ENCODE measurements around the gene KCP.

Gene KCP

DNA sequence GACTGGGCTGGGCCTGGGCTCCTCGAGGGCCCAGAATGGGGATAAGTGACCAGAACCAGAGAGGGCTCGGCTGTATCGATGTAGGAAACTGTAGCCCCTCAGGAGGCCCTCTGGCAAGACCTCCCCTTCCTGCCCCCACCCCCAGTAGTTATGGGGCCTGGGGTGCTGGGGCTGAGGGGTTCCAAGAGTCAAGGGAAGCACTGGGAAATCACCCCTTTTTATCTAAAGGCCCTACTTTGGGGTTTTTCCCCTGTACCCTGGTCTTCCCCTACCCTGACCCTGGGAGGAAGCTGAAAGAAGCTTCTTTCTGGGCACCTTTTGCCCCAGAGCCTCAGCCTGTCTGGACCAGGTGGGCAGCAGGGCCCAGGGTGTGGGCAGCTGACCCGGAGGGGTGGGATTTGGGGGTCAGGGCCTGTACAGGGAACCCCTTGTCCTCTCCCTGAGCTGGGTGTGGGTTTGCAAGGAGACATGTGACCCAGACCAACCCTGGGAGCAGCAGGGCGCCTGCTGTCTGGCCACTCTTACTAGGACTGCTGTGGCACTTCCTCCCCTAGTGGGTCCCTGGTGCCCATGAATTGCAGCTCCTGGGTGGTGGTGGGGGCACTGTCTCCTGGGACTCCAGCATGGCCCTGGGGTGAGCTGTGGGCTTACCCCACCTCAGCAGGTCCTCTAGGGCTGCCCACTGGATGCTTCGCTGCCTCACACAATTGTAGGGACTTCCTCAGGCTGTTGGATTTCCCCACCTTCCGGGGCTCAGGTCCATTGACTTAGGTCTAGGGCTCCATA, 28.8 kb upstream of the KCP start:
- DNase-seq: peak; percentile 63 to 80

DNA sequence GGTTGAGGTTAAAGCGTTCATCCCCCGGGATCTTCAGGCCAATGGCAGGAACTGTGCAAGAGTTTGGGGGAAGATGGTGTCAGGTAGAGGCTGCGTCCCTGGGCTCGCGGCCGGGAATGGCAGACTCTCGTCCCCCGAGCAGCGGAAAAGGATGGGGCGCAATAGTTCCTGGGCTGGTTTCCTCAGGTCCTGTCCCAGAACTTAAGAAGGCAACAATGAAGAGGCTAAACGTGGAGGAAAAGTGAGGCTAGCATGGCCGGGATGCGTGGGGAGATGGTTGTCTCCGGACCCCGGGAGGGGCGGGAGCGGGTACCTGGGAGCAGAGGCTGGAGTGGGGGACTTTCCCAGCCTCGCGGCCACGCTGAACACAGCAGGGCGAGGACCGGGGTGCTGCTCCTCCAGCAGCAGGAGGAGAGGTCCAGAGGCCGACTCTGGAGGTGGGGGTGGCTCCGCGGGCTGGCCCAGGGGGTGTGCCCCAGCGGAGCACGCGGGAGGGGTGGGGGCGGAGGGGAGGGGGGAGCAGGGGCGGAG, 28.1 kb upstream of the KCP start:
- peak; percentile 63 to 88 for DNase-seq

DNA sequence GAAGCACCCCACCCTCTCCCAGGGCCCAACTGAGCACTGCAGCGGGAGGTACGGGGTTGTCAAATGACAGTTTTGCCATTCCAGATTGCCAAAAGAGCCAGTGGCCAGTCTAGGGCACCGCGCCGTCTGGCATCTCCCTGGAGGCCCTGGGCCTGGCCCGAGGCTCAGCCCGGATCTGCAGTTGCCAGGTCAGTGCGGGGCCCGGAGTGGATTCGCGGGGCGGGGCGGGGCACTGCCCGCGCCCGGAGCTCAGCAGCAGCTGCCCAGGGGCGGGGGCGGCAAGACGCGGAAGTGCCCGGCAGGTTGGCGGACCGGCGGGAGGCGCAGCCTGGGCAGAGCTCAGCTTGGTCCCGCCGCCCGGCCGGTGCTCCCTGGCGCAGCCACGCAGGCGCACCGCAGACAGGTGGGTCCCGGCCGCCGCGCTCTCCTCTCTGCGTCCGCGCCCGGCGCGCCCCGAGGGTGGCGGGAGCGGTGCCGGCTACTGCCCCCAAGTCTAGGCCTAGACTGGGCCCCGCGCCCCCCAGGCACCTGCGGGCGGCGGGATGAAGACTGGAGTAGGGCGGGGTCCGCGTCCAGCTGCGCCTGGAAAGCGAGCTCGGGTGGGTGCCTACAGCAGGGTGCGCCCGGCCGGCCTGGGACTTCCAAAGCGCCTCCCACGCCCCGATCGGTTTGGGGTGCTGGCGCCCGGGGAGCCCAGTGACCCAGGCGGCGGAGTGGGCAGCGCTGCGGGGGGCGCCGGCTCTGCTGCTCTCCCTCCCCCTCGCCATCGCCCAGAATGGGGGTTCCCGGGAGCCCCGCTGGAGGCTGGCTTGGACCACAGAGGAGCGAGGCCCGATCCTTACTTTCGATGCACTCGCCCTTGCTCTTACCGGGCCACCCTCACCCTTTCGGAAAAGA, 27.4 kb upstream of the KCP start, which contains the start of gene IRF5:
IRF5 (plus strand) TSS at position 281 of the 897 bp plus-strand sequence. CDS start 4,155 bp downstream, outside the sequence.
- DNase-seq: peak; percentile 80 to 94

DNA sequence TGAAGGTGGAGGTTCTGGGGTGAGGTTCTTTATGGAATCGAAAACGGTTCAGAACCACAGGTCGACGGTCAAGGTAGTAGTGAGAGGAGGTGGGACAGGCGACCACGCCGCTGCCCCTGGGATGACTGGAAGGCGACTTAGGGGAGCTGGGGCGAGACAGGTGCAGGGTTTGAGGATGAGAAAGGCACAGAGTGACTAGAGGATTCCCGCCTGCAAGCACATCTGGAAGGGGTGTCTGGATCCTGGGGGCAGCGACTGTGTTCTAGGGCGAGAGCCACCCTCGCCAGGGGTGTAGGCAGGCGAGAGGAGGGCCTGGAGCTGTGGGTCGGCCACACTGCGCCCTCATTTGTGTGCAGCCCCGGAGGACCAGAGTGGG, 26.8 kb upstream of the KCP start:
- no peak for DNase-seq

DNA sequence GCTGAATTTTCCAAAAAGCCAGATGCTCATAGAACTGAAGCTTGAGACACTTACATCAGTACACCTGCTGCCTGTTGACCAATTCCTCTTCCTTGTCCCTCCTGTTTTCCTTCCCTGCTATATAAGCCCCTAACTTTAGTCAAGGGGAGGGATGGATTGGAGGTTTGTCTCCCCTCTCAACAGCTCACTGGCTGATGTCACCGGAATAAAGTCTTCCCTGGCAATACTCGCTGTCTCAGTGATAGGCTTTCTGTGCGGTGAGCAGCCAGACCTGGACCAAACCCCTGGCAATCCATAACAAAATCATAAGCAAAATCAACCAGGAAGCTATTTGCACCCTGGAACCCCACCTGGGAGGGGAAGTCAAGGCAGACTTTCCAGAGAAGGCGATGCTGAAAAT, 26.3 kb upstream of the KCP start:
- DNase-seq: no peak

DNA sequence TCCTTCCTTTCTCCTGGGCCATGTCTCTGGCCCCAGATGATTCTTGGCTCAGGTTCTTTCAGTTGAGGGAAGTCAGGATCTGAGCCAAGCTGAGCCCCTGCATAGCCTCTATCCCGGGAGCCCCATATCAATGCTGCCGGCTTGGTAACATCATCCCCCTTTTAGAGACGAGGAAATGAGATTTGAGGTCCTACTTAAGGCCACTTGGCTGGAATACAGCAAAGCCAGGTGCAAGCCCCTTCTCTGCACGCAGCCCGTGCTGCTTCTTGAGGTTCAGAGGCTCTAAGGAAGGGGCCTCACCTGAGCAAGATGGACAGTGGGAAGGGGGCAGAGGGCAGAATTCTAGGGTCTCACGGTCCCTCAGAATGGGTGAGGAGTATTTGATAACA, 24.8 kb upstream of the KCP start:
- DNase-seq: no peak

DNA sequence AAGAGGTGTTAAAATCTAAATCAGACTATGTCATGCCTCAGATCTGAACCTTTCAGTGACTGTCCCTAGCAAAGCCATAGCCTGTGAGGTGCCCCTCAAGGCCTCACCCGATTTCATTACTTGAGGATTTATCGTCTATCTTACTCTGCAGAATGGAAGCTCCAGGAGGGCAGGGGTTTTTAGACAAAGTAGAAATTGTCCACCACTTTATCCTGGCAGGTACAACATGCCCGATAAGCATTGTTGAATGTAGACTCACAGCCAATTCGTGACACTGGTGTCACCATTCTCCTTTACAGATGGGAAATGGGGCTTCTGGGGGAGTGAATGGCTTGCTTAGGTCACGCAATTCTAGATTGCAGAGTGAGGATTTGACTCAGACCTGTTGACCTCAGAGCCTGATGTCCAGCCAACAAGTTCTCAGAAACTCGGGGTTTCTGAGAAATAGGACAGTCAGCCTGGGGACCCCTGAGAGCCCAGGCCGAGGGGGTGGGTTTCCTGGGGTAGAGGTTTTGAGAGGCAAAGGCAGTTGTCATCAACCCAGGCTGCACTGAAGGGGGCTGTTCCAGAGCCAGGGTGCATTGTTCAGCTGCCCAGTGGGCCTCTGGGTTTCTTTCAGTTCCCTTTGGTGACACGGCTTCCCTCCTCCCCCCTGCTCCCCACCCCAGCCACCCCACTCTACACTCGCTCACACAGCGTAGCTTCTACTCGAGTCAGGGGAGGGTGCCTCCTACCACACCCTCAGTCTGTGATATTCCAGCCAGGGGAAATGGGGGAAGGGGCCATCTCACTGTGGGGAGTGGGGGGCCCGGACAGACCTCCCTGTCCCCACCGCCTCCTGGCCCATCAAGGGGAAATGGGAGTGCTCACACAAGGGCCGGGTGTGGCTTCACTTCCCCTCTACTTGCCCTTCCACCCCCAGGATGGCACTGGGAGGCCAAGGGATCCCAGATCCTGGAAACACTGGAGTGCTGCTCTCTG, 24.1 kb upstream of the KCP start:
- peak; percentile 85 to 93 for DNase-seq

DNA sequence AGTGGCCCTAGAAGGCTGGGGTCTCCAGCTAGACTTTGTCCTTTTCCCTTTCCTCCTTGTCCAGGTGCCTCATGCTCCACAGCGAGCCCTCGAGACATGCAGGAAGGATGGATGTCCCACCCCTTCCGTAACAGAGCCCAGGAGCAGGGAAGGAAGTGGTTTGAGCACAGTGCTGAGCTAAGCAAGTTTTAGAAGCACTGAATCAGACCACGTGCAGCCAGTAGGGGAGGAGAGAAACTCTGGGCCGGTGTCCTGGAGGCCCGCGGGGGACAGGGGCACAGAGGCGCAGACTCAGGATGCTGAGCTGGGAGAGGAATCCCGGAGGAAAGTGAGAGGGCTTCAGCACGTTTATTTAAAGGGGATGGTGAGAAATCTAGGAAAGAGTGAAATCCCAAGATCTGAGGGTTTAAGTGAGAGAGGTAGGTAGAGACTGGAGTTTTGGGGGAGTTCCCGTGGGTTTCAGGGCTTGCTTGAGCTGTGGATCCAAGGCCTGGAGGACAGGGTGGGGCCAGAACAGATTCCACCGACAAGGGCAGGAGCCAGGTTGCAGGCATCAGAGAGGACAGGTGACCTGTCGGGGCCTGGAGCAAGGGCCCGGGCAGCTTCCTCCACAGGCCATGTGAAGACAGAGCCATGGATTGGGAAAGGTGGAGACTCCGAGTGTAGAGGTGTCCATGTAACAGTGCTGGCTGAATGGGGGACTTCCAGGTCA, 22.8 kb upstream of the KCP start:
- DNase-seq: peak; percentile 77 to 88

DNA sequence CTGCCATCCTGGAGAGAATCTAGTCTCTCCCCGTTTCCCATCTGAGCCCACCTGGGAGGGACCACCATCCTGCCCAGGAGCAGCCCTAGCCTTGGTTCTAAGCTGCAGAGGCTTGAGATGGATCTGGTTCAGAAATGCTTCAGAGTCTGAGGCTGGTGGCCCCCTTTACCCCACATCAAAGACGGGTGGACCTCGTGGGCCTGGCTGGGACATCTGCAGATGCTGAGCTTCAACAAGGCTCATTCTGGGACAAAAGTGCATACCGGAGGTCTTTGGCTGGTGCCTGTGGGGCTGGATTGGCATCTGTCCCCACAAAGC, 22.3 kb upstream of the KCP start:
- no peak for DNase-seq

DNA sequence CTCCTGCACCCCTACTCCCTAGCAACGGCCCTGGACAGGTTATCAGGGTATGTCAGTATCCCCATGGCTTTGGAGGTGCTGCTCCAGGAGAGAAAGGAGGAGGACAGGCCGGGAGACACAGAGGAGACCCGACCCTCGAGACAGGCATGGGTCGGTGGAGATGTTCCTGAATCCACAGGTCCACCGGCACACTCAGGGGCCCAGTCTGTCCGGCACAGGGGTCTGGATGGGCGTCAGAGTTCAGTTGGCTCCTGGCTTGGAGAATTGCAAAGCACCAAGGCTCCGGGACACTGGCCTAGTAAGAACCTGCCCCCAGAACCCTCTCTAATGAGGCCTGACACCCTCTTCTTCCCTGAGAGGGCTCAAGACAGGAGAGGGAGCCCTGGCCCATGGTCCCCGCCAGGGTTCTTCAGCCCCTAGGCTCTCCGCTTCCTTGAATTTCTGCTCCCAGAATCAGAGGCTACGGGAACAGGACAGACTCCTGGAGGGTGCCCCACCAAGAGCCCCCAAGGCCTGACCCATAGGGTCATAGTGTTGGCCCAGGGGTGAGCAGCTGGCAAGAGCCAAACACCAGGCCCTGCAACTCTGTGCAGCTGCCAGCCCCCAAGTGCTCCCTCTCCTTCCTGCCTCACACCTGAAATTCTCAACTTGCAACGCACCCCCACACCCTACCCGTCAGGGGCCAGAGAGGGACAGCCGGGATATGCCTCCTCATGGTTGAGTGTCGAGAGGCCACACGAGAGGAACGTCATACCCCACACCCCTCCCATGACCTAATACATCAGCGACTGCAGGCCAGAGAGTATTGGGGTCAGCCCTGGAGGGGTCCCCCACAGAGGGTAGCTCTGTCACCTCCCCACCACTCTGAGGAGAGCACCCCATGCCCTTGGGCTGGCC, 21.7 kb upstream of the KCP start:
- DNase-seq: no peak

DNA sequence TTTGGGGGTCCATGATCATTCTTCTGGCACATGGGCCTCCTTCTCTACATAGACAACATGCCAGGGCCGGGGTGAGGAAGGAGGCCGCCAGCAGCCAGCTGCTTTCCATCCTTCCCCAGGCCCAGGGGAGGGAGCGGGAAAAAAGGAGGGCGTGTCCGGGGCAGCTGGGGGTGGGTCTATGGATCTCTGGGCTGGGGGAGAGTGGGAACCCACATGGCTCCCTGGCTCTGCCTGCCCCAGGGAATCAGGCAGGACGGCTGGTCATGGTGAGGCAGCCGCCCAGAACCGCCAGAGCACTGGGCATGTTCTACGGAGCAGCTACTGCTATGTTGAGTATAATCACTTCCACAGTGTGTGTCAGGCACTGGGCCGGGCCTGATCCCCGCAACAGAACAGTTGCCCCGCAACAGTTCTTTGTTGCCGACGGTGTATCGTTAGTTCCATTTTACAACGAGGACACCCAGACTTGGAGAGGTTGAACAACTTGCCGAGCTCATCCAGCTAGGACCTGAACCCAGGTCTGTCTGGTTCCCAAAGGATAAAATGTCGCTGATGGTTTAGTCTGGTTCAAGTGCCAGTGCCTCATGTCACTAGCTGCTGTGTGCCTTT, 20.8 kb upstream of the KCP start:
- DNase-seq: no peak

DNA sequence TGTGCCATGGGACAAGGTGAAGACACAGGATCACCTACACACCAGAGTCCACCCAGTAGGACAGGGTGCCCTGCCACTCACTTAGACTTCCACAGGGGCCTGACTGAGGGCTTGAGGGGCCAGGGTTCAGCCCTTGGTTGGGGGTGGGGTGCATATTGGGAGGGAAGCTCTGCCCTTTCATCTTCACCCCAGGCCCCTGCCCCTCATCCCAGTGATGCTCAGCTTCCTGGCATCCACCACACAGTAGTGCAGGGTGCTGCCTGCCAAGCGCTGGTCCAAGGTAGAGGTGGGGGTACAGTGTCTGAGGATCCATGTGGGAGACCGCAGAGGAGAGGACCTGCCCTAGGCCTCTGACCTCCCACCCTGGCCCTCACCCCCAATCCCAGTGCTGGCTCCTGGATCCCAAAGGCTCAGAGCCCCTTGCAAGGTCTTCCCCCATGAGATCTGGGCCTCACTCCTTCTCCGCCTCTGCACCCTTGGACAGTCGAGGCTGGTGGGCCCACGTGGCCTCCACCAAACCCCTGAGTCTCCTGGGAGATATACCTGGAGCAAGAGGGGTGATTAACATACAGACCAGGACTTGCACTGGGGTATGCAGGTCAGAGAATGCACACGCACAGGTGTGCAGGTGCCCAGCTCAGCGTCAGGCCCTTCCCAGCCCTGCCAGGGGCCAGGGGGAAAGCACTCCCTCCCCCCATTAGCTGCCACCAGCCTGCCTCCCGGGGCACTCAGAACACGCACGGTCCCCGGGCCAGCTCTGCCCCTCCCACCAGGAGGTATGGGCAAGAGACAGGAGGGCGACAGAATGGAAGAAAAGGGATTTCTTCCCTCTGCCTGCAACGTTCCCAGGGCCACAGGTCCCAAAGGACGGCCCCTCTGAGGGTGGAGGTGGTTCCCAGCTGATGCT, 18.6 kb upstream of the KCP start:
- DNase-seq: no peak

DNA sequence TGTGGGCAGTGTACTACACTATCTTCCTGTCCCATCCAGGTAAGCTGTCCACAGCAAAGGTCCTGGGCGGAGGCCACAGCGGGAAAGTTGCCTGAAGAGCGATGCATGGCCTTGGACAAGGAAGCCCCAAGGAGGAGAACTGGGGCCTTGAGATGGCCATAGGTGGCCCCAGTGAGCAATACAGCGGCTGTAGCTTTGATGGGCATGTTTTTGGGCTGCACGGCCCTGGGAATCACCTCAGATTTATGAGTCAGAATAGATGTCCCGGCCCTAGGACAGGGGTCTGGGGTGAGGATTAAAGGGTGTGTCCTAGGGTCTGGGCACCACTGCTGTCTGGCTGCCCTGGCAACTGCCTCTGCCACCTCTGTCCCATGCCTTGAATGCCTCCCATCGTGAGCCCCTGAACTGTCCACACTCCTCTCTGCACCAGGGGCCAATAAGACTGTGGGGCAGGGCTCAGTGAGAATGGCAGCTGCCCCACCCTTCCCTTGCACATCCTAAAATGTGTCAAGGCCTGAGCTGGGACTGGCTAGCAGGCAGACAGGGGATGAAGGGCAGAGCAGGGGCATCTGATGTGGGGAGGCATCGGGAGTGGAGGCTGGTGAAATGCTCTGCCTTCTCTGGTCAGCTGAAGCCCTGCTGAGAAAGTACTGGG, 17.8 kb upstream of the KCP start:
- no peak for DNase-seq

DNA sequence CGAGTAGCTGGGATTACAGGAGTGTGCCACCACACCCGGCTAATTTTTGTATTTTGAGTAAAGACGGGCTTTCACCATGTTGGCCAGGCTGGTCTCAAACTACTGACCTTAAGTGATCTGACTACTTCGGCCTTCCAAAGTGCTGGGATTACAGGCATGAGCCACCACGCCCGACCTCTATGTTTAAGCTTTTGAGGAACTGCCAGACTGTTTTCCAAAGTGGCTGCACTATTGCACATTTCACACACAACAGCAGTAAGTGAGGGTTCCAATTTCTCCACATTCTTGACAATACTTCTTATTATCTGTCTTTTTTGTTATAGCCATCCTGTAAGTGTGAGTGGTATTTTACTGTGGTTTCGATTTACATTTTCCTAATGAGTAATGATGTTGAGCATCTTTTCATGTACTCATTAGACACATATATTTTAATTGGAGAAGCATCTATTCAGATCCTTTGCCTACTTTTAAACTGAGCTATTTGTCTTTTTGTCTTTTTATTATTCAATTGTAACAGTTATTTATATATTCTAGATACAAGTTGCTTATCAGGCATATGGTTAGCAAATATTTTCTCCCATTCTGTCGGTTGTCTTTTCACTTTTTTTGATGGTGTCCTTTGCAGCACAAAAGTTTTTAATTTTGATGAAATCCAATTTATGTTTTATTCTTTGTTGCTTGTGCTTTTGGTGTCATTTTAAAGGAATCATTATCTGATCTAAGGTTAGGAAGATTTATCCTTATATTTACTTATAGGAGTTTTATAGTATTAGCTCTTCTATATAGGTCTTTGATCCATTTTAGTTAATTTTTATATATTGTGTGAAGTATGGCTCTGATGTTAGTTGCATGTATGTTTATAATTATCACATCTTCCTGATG, 14.4 kb upstream of the KCP start:
- peak; percentile 56 to 57 for DNase-seq

DNA sequence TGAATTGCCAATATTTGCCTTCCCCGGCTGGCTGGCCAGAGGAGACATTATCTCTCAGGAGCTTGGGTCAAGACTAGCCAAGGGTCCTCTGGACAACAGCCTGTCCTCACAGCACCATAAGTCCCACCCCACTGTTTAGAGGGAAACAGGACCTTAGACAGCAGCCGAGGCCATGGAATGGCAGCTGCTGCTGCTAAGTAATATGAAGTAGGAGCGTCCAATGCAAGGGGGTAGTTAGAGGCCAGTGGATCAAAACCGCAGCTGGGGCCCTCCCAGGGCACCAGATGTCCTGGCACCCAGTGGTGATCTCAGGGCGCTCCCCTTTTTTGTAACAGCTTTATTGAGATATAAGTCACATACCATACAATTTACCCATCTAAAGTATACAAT, 12.9 kb upstream of the KCP start:
- no peak for DNase-seq

DNA sequence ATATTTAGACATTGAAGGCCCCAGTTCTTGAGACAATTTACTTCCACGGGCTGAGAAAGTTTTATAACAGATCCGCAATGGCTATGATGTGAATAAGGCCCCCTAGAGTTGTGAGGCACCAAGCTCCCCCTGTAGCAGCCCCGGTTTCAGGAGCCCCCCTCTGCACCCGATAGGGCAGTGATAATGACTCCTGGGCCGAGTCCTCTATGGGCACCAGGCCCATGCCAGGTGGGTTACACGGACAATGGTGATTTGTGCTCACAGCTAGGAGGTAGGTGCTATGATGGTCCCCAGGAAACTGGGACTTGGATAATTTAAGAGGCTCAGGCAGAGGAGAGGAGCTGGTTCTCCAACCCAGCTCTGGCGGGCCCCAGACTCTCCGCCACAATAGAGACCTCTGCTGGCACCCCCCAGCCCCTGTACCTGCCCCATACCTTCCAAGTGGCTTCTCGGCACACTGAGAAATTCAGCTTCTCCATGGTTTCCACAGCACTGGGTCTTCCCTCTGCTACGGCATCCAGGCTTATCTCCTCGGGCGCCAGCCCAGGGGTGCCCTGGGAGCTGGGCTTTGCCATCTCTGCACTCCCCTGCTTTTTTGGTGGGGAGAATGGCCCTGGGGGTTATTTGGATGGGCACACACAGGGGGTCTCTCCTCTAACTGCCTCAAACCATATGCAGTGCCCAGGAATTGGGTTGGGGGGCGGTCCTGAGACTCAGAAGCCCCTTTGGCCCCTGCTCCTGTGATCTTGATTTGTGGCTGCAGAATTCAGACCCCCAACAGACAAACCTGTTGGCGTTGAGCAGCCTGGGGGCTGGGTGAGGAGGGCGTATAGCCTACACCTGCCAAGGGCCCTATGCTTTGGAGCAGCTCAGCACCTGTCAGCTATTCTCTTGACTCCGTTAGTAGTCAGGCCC, 12.2 kb upstream of the KCP start:
- no peak for DNase-seq
